ENCODE results near the gene GHDC. TPM values are rescaled to one million over a fixed set of nuclear protein-coding genes. Genes with fewer than 3 reads are reported as not detected.
"Not testable (repeated sequence)": the region's sequence is repeated elsewhere in the genome, so short reads cannot be mapped to it uniquely, and the experiment has no call there.

The GHDC gene
- total and polyA plus RNA-seq, 7 donors = 4.7 to 11.5 (median 7.7) TPM

DNA sequence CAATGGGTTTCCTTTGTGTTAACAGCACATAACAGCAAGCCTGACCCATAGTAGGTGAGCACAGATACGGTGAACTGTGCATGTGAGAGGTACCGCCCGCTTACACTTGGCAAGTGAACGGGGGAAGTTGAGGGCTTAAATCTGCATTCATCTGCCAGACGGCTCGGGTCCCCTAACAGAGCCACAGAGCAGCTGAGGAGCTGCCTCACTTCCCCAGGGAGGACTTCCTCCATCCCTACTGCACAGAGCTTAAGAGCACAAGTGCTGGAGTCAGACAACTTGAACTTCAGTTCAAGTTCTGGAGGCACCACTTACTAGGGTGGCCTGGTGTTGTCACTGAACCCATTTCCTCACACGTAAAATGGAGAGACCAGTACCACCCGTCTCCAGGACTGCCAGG is 52.9 kb downstream of the GHDC start:
- no peak overlapping the region for H3K4me3 ChIP-seq
- DNase-seq (no peak), ATAC-seq (no peak)
- 57 to 60% (median 58%) methylated on average over 8 of the region's 8 CpGs for WGBS, 3 donors
- H3K4me1 ChIP-seq = peaks cover 82% of the 10 kb centered on the region
- TF ChIP-seq, protein P1, sequence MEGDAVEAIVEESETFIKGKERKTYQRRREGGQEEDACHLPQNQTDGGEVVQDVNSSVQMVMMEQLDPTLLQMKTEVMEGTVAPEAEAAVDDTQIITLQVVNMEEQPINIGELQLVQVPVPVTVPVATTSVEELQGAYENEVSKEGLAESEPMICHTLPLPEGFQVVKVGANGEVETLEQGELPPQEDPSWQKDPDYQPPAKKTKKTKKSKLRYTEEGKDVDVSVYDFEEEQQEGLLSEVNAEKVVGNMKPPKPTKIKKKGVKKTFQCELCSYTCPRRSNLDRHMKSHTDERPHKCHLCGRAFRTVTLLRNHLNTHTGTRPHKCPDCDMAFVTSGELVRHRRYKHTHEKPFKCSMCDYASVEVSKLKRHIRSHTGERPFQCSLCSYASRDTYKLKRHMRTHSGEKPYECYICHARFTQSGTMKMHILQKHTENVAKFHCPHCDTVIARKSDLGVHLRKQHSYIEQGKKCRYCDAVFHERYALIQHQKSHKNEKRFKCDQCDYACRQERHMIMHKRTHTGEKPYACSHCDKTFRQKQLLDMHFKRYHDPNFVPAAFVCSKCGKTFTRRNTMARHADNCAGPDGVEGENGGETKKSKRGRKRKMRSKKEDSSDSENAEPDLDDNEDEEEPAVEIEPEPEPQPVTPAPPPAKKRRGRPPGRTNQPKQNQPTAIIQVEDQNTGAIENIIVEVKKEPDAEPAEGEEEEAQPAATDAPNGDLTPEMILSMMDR (IDR thresholded peaks at IDR 0.05) = no peak
- H3K36me3 ChIP-seq (ENCODE audit: insufficient read depth in 1 of 2, low read depth in 1 of 2) = peaks cover 0 to 15% of the 10 kb centered on the region in 2 donors
- no peaks in the 10 kb centered on the region for H3K27me3 ChIP-seq (ENCODE audit: insufficient read depth in 3 of 3, low read length in 2 of 3)
- intact Hi-C loops (cut with DNase I) = no loop called here
- peak overlapping the region; percentile 85 for H3K27ac ChIP-seq
- H3K9me3 ChIP-seq = no peaks in the 10 kb centered on the region

DNA sequence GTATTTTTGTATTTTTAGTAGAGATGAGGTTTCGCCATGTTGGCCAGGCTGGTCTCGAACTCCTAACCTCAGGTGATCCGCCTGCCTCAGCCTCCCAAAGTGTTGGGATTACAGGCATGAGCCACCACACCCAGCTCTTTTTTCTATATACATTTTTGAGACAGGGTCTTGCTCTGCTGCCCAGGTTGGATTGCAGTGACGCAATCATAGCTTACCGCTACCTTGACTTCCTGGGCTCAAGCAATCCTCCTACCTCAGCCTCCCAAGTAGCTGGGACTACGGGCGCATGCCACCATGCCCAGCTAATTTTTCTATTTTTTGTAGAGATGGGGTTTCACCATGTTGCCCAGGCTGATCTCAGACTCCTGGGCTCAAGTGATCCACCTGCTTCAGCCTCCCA is 53.6 kb downstream of the GHDC start:
- H3K9me3 ChIP-seq; DNase-seq; H3K27me3 ChIP-seq (ENCODE audit: insufficient read depth in 3 of 3, low read length in 2 of 3); intact Hi-C loops (cut with DNase I); ATAC-seq; H3K4me3 ChIP-seq: not testable (repeated sequence)
- Histone ChIP-seq H3K36me3 (ENCODE audit: insufficient read depth in 1 of 2, low read depth in 1 of 2) (peaks cover 0 to 19% of the 10 kb centered on the region in 2 donors), H3K4me1 (peaks cover 89% of the 10 kb centered on the region), H3K27ac (peak overlapping the region; percentile 85)
- WGBS, 3 donors = 93 to 100% (median 95%) methylated on average over 7 of the region's 7 CpGs

Other genes starting within 250 kb of the GHDC start
- 10 to 100 TPM; 21.0 to 26.8 (median 22.9) TPM for gene CNP, start 227.7 kb downstream of the GHDC start, total RNA-seq
- gene CNP, start 227.7 kb downstream of the GHDC start, polyA plus RNA-seq = 10 to 100 TPM; 17.6 to 22.6 (median 21.2) TPM
- 100 to 1,000 TPM in 1 of 4 donors, 10 to 100 TPM in 3; 66.3 to 102 (median 76.9) TPM for gene DNAJC7, start 177.1 kb downstream of the GHDC start, total RNA-seq
- 100 to 1,000 TPM in 1 of 3 donors, 10 to 100 TPM in 2; 85.4 to 142 (median 93.3) TPM for gene DNAJC7, start 177.1 kb downstream of the GHDC start, polyA plus RNA-seq
- gene NKIRAS2, start 174.4 kb downstream of the GHDC start, total RNA-seq = 10 to 100 TPM; 35.0 to 46.8 (median 39.4) TPM
- gene NKIRAS2, start 174.4 kb downstream of the GHDC start, polyA plus RNA-seq = 10 to 100 TPM; 41.5 to 81.1 (median 43.1) TPM
- gene C17orf113, start 143.9 kb downstream of the GHDC start, total RNA-seq = 1 to 10 TPM in 2 of 4 donors, under 1 TPM in 2; 0.56 to 1.2 (median 0.82) TPM
- gene C17orf113, start 143.9 kb downstream of the GHDC start, polyA plus RNA-seq = under 1 TPM; 0.08 to 0.22 (median 0.12) TPM
- 1 to 10 TPM in 3 of 4 donors, under 1 TPM in 1; 0.50 to 9.2 (median 1.1) TPM for gene ZNF385C, start 96.0 kb downstream of the GHDC start, total RNA-seq
- gene ZNF385C, start 96.0 kb downstream of the GHDC start, polyA plus RNA-seq = under 1 TPM; 0.22 to 0.36 (median 0.32) TPM
- gene DHX58, start 81.8 kb downstream of the GHDC start, total RNA-seq = 1 to 10 TPM; 2.0 to 4.2 (median 3.1) TPM
- gene DHX58, start 81.8 kb downstream of the GHDC start, polyA plus RNA-seq = 1 to 10 TPM; 1.3 to 2.8 (median 2.0) TPM
- 10 to 100 TPM; 12.3 to 35.3 (median 20.0) TPM for gene KAT2A, start 73.1 kb downstream of the GHDC start, total RNA-seq
- gene KAT2A, start 73.1 kb downstream of the GHDC start, polyA plus RNA-seq = 10 to 100 TPM; 20.9 to 23.5 (median 21.2) TPM
- under 1 TPM in 1 of 4 donors, not detected in 3; 0.43 TPM for gene HSPB9, start 71.7 kb downstream of the GHDC start, total RNA-seq
- under 1 TPM in 2 of 3 donors, not detected in 1; 0.03 to 0.53 TPM for gene HSPB9, start 71.7 kb downstream of the GHDC start, polyA plus RNA-seq
- 10 to 100 TPM; 27.3 to 43.2 (median 38.7) TPM for gene RAB5C, start 39.5 kb downstream of the GHDC start, total RNA-seq
- gene RAB5C, start 39.5 kb downstream of the GHDC start, polyA plus RNA-seq = 10 to 100 TPM; 41.5 to 70.9 (median 60.0) TPM
- under 1 TPM in 3 of 4 donors, not detected in 1; 0.08 to 0.17 (median 0.11) TPM for gene KCNH4, start 13.4 kb downstream of the GHDC start, total RNA-seq
- under 1 TPM in 2 of 3 donors, not detected in 1; 0.01 to 0.03 TPM for gene KCNH4, start 13.4 kb downstream of the GHDC start, polyA plus RNA-seq
- not detected for gene HCRT, start 9.0 kb downstream of the GHDC start, total RNA-seq
- not detected for gene HCRT, start 9.0 kb downstream of the GHDC start, polyA plus RNA-seq
- 10 to 100 TPM; 68.8 to 90.1 (median 81.6) TPM for gene STAT5B, start 81.9 kb upstream of the GHDC start, total RNA-seq
- gene STAT5B, start 81.9 kb upstream of the GHDC start, polyA plus RNA-seq = 10 to 100 TPM; 15.9 to 61.3 (median 40.2) TPM
- 10 to 100 TPM; 17.3 to 31.5 (median 23.9) TPM for gene STAT5A, start 94.0 kb upstream of the GHDC start, total RNA-seq
- gene STAT5A, start 94.0 kb upstream of the GHDC start, polyA plus RNA-seq = 10 to 100 TPM in 2 of 3 donors, 1 to 10 TPM in 1; 8.1 to 12.5 (median 10.5) TPM
- 100 to 1,000 TPM in 3 of 4 donors, 10 to 100 TPM in 1; 67.3 to 279 (median 220) TPM for gene STAT3, start 193.9 kb upstream of the GHDC start, total RNA-seq
- 100 to 1,000 TPM in 1 of 3 donors, 10 to 100 TPM in 2; 95.6 to 111 (median 97.8) TPM for gene STAT3, start 193.9 kb upstream of the GHDC start, polyA plus RNA-seq
- 100 to 1,000 TPM; 109 to 151 (median 128) TPM for gene CAVIN1, start 228.8 kb upstream of the GHDC start, total RNA-seq
- gene CAVIN1, start 228.8 kb upstream of the GHDC start, polyA plus RNA-seq = 10 to 100 TPM; 69.5 to 92.6 (median 92.0) TPM

Data from psoas muscle (tissue), 8 donors.